Activated naive CD4-positive, alpha-beta T cell treated with anti-CD3 and anti-CD28 coated beads for 36 hours (primary cell): ENCODE results near the gene RGL1. TPM values are rescaled to one million over a fixed set of nuclear protein-coding genes. Genes with fewer than 3 reads are reported as not detected.

ENCODE experiments used
- CTCF ChIA-PET: fragments of 350-600 bp; sonication (Branson Sonifier 250); formaldehyde crosslinking; loops from one replicate; lab custom pipeline; 2021; ENCODE audit warnings: antibody characterized with exemption; lab: Charles Lee
- DNase-seq: peaks from one replicate; pipeline ENCODE4 v3.0.0-alpha.2; 2020
- H3K27ac Mint-ChIP-seq: one replicate; pipeline ENCODE4 v1.8.0; 2021; ENCODE audit warnings: mild to moderate bottlenecking, mixed read lengths
- H3K27me3 Mint-ChIP-seq: one replicate; pipeline ENCODE4 v1.8.0; 2021; ENCODE audit warnings: low read depth, mixed read lengths
- H3K36me3 Mint-ChIP-seq: one replicate; pipeline ENCODE4 v1.8.0; 2021; ENCODE audit warnings: low read depth, mixed read lengths
- H3K4me1 Mint-ChIP-seq: one replicate; pipeline ENCODE4 v1.8.0; 2021; ENCODE audit warnings: low read depth, mixed read lengths
- H3K4me3 Mint-ChIP-seq: one replicate; pipeline ENCODE4 v1.8.0; 2021; ENCODE audit warnings: mild to moderate bottlenecking, moderate library complexity, mixed read lengths
- H3K9me3 Mint-ChIP-seq: one replicate; pipeline ENCODE4 v1.8.0; 2021; ENCODE audit warnings: mixed read lengths
- intact Hi-C: fragments of 100-400 bp; cut with micrococcal nuclease; formaldehyde crosslinking; loops from one replicate; pipeline ENCODE4 v1.15.1; 2023
- total RNA-seq, 2 experiments: library from RNA; stranded (reverse); gene quantifications; one replicate each; pipeline ENCODE4 v1.2.3, GENCODE V29; 2021

The RGL1 gene
- total RNA-seq, 2 experiments from 2014 or later: 2.6 to 2.7 TPM

DNA sequence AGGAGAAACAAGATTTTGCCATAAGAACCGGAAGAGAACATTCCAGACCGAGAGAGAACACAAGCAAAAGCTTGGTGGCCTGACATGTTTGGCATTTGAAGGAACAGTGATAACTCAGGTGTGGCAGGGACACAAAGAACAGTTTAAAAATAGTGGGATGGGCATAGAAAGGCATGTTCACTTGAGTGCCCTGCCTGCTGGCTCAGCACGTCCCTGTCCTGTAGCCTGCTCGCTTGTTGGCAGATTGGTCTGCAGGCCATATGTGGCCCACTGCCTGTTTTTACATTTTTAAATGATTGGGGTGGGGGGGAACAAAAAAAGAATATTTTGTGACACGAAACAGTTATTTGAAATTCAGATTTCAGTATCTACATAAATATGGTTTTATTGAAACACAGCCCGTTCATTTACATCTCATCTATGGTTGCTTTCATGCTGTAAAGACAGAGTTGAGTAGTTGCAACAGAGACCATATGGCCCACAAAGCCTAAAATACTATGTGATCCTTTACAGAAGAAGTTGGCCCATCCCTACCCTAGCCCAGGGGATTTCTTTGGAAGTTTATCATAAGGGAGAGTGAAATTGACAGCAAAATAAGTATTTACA, 100.7 kb downstream of the RGL1 start:
- intact Hi-C loops: no loop called here
- Mint-ChIP-seq H3K4me3 (no peak overlapping the region), H3K9me3 (no peaks in the 10 kb centered on the region), H3K4me1 (peaks cover 20% of the 10 kb centered on the region), H3K27me3 (no peaks in the 10 kb centered on the region), H3K27ac (no peak overlapping the region), H3K36me3 (peaks cover 3% of the 10 kb centered on the region)
- DNase-seq: no peak
- CTCF ChIA-PET: interaction anchor here (0.7 kb wide), 1 partner anchor 16 kb away, joined by 3 read pairs; no protein-coding TSS in a partner anchor

DNA sequence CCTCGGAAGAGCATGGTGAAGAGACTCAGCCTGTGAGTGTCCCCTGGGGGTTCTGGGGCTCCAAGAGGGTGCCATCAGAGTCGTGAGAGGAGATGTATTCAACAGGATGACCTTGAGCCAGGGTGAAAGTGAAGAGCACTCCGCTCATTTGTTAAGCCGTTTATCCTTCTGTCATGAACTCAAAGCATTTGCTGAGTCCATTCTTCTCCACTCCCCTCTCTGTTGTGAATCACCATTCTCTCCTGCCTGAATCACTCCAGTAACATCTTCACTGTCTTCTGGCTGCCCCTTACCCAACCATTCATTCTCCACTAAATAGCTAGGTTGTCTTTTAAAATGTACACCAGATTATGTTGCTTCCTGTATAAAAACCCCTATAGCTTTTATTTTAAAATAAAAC, 102.2 kb downstream of the RGL1 start:
- Mint-ChIP-seq H3K9me3 (no peaks in the 10 kb centered on the region), H3K4me1 (peaks cover 23% of the 10 kb centered on the region), H3K27ac (no peak overlapping the region), H3K27me3 (no peaks in the 10 kb centered on the region), H3K4me3 (no peak overlapping the region), H3K36me3 (peaks cover 1% of the 10 kb centered on the region)
- no peak for DNase-seq
- CTCF ChIA-PET: interaction anchor here (1.2 kb wide), 1 partner anchor 9 kb away, joined by 4 read pairs; no protein-coding TSS in a partner anchor
- intact Hi-C loops: no loop called here

DNA sequence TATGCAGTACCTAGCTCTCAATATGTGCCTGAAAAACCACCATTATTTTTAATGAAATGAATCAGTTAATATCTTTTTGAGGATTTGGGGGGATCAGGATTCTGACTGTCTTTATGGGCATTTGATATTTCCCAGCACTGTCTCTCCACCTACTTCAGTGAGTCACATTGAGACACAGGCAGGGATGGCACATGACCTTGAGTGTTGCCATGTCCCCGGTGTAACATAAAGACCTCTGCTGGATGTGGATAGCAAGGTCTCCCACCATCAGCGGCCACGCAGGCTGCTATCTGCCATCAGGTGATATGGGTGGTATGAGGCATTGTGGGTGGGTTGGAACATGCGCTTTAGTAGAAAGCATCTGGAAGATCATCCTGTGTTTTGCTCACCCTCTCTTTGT, 103.2 kb downstream of the RGL1 start:
- no peaks in the 10 kb centered on the region for H3K9me3 Mint-ChIP-seq
- no peak overlapping the region for H3K27ac Mint-ChIP-seq
- CTCF ChIA-PET: interaction anchor here (0.7 to 1.2 kb wide), 2 partner anchors 8 to 16 kb away, joined by 3 to 4 read pairs; no protein-coding TSS in a partner anchor
- H3K4me3 Mint-ChIP-seq: no peak overlapping the region
- intact Hi-C loops: no loop called here
- no peaks in the 10 kb centered on the region for H3K27me3 Mint-ChIP-seq
- DNase-seq: no peak
- peaks cover 21% of the 10 kb centered on the region for H3K4me1 Mint-ChIP-seq
- peaks cover 3% of the 10 kb centered on the region for H3K36me3 Mint-ChIP-seq

DNA sequence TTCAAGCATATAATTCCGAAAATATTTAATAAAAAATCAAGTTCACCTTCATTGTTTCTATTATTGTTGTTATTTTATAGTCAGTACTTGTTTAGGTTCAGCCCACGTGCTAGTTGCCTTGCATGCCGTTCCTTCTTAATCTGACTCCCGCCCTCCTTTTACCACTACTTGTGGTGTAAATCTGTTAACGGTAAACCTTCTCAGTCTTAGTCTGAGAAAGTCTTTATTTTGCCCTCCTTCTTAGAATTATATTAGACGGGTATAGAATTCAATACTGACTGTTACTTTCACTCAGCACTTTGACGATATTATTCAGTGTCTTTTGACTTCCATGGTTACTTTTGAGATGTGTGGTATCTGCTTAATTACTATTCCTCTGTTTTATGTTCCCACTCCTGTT, 104.8 kb downstream of the RGL1 start:
- peaks cover 16% of the 10 kb centered on the region for H3K4me1 Mint-ChIP-seq
- intact Hi-C loops: loop anchor here (2.0 to 10.0 kb wide), 2 partner anchors 67 to 345 kb away; no protein-coding TSS in a partner anchor
- no peaks in the 10 kb centered on the region for H3K27me3 Mint-ChIP-seq
- DNase-seq: no peak
- no peak overlapping the region for H3K27ac Mint-ChIP-seq
- CTCF ChIA-PET: no interaction called here
- no peaks in the 10 kb centered on the region for H3K9me3 Mint-ChIP-seq
- no peak overlapping the region for H3K4me3 Mint-ChIP-seq
- H3K36me3 Mint-ChIP-seq: peaks cover 6% of the 10 kb centered on the region

DNA sequence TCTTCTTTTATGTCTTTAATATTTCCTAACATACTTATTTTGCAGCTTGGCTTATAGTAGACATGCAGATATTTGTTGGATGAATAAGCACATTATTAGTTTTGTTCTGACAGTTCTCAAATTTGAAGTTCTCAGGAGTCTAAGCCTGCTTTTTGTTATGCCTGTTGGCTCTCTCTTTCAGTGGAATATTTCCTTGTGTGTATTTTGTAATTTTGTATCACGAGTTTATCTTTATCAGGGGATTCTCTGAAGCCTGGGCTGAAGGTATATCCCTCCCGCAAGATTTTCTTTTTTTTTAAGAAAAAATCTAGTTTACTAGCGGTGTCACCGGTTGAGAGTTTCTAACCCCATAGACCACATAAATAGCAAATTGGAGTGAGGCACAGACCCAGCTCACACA, 105.9 kb downstream of the RGL1 start:
- Mint-ChIP-seq H3K4me3 (no peak overlapping the region), H3K4me1 (peaks cover 21% of the 10 kb centered on the region), H3K27me3 (no peaks in the 10 kb centered on the region), H3K36me3 (peaks cover 6% of the 10 kb centered on the region), H3K27ac (no peak overlapping the region), H3K9me3 (no peaks in the 10 kb centered on the region)
- DNase-seq: no peak
- intact Hi-C loops: loop anchor here (1.0 to 10.0 kb wide), 3 partner anchors 9 to 346 kb away; no protein-coding TSS in a partner anchor
- CTCF ChIA-PET: interaction anchor here (1.0 to 1.2 kb wide), 2 partner anchors 46 to 256 kb away, joined by 4 read pairs; no protein-coding TSS in a partner anchor

DNA sequence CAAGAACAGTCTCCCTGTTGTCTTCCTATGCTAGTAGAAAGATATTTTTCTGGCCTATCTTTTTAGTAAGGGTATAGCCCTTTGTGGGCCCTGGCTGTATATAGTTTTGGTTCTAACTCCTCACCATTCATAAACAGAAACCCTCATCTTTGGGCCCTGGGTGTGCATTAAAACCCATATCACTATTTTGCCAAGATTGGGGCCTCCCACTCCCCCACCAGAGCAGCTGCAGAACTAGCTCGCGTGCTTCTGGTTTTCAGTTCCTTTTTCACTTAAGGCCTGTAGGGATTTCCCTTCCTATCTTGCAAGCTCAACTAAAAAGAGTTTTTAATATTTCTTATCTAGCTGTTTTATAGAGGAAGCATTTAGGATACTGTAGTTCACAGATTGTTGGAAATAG, 106.4 kb downstream of the RGL1 start:
- DNase-seq: peak; percentile 56
- H3K4me3 Mint-ChIP-seq: no peak overlapping the region
- no peaks in the 10 kb centered on the region for H3K9me3 Mint-ChIP-seq
- peaks cover 6% of the 10 kb centered on the region for H3K36me3 Mint-ChIP-seq
- H3K4me1 Mint-ChIP-seq: peaks cover 24% of the 10 kb centered on the region
- H3K27ac Mint-ChIP-seq: no peak overlapping the region
- no peaks in the 10 kb centered on the region for H3K27me3 Mint-ChIP-seq
- CTCF ChIA-PET: interaction anchor here (1.0 to 1.2 kb wide), 2 partner anchors 46 to 256 kb away, joined by 4 read pairs; no protein-coding TSS in a partner anchor
- intact Hi-C loops: loop anchor here (1.0 to 10.0 kb wide), 3 partner anchors 9 to 346 kb away; no protein-coding TSS in a partner anchor

DNA sequence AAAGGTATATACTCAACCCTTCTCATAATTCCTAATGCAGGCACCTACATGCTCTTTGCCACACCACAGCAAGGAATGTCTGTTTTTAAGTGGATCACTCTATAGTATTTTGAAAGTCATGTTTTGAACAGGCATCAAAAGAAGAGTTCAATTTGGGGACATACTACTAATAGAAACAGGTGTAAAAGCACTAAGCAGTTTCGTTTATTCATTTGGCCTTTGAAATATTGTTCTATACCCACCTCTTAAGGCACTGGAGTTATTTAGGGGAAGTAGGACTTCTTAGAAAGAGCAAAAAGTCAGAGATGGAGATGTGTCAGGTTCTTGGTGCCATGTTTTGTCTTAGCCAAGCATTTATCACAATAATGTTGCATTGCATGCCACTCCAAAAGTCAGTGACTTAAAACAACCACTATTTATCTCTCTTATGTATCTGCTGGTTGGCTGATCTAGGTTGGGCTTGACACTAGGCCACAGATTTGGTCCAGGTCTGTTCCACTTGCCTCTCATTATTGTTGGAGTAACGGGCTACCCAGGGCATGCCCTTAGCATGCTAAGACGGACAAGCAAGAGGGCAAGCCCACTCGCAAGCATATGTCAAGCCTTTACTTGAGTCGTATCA, 107.5 kb downstream of the RGL1 start:
- Mint-ChIP-seq H3K27ac (no peak overlapping the region), H3K36me3 (peaks cover 6% of the 10 kb centered on the region), H3K4me1 (peaks cover 27% of the 10 kb centered on the region), H3K27me3 (no peaks in the 10 kb centered on the region), H3K9me3 (no peaks in the 10 kb centered on the region), H3K4me3 (no peak overlapping the region)
- DNase-seq: no peak
- CTCF ChIA-PET: interaction anchor here (6.0 kb wide), 1 partner anchor 258 kb away, joined by 130 read pairs; the partner anchor contains the start of gene APOBEC4
- intact Hi-C loops: loop anchor here (10.0 kb wide), 1 partner anchor 348 kb away; no protein-coding TSS in a partner anchor

DNA sequence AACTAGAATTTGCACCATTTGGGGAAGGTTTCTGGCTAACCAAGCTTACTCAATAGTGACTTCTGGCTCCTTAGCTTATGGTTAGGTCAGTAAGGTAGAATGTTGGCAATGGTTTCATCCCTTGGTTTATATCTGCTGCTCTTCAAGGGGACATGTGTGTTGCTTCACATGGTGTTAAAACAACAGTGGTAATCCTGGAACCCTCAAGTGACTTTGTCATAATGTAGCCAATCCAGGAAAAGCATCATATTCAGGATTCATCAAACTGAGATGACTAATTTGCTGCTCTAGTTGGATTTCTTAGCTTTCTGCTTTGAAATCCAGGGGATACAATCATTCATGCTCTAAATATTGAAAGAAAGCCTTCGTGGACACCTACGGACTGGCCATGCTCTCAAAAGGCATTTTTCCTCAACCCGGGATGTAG, 108.7 kb downstream of the RGL1 start:
- no peak overlapping the region for H3K27ac Mint-ChIP-seq
- H3K4me3 Mint-ChIP-seq: no peak overlapping the region
- CTCF ChIA-PET: interaction anchor here (1.5 to 6.0 kb wide), 2 partner anchors 229 to 260 kb away, joined by 9 to 130 read pairs; partner anchors contain the start of gene APOBEC4
- intact Hi-C loops: loop anchor here (10.0 kb wide), 1 partner anchor 349 kb away; no protein-coding TSS in a partner anchor
- no peaks in the 10 kb centered on the region for H3K9me3 Mint-ChIP-seq
- peaks cover 27% of the 10 kb centered on the region for H3K4me1 Mint-ChIP-seq
- DNase-seq: no peak
- H3K27me3 Mint-ChIP-seq: no peaks in the 10 kb centered on the region
- H3K36me3 Mint-ChIP-seq: peaks cover 6% of the 10 kb centered on the region

DNA sequence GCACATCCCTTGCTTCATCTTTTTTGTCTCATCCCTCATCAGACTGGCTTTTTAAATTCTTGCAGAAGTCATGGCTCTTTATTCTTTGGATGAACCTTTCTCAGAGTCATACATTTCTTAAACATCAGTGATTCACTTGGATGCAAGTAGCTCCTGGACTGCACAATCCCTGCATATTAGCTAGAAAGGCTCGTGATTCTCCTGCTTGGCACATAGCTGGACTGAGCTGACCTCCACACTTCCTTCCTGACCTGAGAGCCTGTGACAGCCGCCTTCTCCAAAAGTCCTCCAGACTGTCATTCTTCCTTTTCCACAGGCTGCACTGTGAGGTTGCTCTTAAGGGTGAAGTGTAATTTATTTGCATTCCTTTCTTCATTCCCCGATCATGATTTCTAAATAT, 109.4 kb downstream of the RGL1 start:
- Mint-ChIP-seq H3K36me3 (peaks cover 6% of the 10 kb centered on the region), H3K9me3 (no peaks in the 10 kb centered on the region), H3K4me3 (no peak overlapping the region), H3K27ac (no peak overlapping the region), H3K4me1 (peaks cover 27% of the 10 kb centered on the region), H3K27me3 (no peaks in the 10 kb centered on the region)
- DNase-seq: no peak
- CTCF ChIA-PET: interaction anchor here (1.2 to 6.0 kb wide), 5 partner anchors 17 to 270 kb away, joined by 5 to 130 read pairs (median 14); partner anchors contain the start of gene APOBEC4
- intact Hi-C loops: loop anchor here (10.0 kb wide), 1 partner anchor 349 kb away; no protein-coding TSS in a partner anchor

DNA sequence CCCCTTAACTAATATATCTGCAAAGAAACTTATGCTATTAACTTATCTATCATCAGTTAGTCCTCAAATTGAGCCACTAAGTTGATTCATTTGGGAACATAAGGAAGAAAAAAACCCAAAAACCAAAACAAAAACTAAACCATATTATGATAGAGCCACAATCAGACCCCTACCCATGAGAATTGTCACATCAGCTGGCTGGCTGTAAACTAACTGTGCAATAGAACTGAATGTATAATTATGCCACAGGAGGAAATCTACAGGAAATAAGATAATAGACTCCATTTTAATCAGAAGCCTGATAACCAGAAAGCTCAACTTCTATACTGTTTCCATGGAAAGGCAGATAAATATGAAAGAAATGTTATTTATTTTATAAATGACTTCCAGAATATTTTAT, 110.0 kb downstream of the RGL1 start:
- CTCF ChIA-PET: interaction anchor here (1.1 to 6.0 kb wide), 9 partner anchors 10 to 633 kb away, joined by 4 to 130 read pairs (median 5); partner anchors contain the start of gene APOBEC4
- Mint-ChIP-seq H3K4me1 (peaks cover 27% of the 10 kb centered on the region), H3K9me3 (no peaks in the 10 kb centered on the region), H3K4me3 (no peak overlapping the region), H3K27ac (no peak overlapping the region), H3K27me3 (no peaks in the 10 kb centered on the region), H3K36me3 (peaks cover 6% of the 10 kb centered on the region)
- no peak for DNase-seq
- intact Hi-C loops: loop anchor here (5.0 to 10.0 kb wide), 3 partner anchors 137 to 953 kb away; partner anchors contain the start of gene TSEN15

DNA sequence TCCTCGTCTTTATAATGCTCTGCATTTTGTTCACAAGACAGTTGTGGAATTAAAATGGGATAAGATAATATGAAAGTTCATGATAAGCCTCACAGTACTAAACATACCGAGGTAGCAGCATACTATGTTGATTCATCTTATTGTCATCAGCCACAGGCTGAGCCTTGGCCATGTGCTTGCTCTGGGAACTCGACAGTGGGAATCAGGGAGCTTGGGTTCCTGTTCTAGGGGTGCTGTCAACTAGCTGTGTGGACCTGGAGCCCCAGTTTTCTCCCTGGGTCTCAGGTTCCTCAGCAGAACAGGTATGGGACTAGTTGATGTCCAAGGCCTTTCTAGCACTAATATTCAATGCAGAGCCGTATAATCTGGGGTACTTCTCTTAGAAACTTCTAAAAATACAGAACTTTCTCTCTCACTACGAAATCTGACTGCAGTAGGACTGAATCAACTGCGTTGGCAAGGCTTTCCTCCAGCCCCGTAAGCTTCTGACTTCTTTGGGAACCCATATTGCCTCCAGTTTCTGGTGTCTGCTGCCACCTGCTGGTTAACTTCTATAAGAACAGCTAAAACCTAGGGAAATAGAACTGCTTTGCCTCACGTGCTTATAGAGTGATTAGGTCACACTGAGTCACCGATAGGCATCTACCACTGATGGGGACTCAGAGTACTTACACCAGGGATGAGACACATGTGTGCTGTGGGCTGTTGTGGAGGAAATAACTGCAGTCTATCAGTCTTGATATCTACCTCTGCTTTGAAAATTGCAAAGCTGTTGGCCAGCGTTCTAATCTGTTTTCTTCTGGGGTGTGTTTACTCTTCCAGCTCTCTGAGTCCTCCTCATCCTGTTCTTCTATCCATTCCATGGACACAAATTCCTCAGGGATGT, 110.9 kb downstream of the RGL1 start:
- Mint-ChIP-seq H3K4me3 (no peak overlapping the region), H3K36me3 (peaks cover 4% of the 10 kb centered on the region), H3K9me3 (no peaks in the 10 kb centered on the region), H3K27ac (peak overlapping the region; percentile 6), H3K4me1 (peaks cover 20% of the 10 kb centered on the region), H3K27me3 (no peaks in the 10 kb centered on the region)
- intact Hi-C loops: loop anchor here (1.0 to 10.0 kb wide), 13 partner anchors 19 to 954 kb away; partner anchors contain the start of gene TSEN15
- peak; percentile 86 for DNase-seq
- CTCF ChIA-PET: interaction anchor here (0.6 to 6.0 kb wide), 33 partner anchors 8 to 634 kb away, joined by 3 to 130 read pairs (median 5); partner anchors contain the start of gene APOBEC4
